ENCODE results near the gene MATN4.

MATN4 gene

GRCh38 chr20:45248609-45249008 is 59.5 kb downstream of the MATN4 start:
- Histone ChIP-seq H3K9me3 (ENCODE audit: insufficient read depth, low read length) (no peaks in the 10 kb centered on the region), H3K9me2 (replicated peaks; ENCODE audit: insufficient read depth, low read length) (no peaks in the 10 kb centered on the region), H2AFZ (ENCODE audit: low read depth, low read length, severe bottlenecking) (no peak overlapping the region), H4K20me1 (ENCODE audit: low read depth, low read length) (no peaks in the 10 kb centered on the region), H3K27me3 (ENCODE audit: low read length) (peaks cover 4% of the 10 kb centered on the region; the same call in 1 of the 2 replicates), H3K9ac (ENCODE audit: low read length) (no peak overlapping the region), H3K36me3 (ENCODE audit: low read length) (no peaks in the 10 kb centered on the region), H3K79me2 (ENCODE audit: insufficient read depth, low read length) (no peaks in the 10 kb centered on the region), H3K4me2 (ENCODE audit: low read depth, low read length, poor library complexity, severe bottlenecking) (no peak overlapping the region), H3K4me3 (ENCODE audit: insufficient read depth, low read length, poor library complexity, severe bottlenecking) (no peak overlapping the region), H3F3A (ENCODE audit: insufficient read depth) (no peaks in the 10 kb centered on the region), H3K27ac (ENCODE audit: low read depth, low read length) (no peak overlapping the region)
- TF ChIP-seq CTCF (IDR thresholded peaks at IDR 0.05; ENCODE audit: insufficient read depth, low read length, poor library complexity, severe bottlenecking) = no peak
- no peak for TF ChIP-seq EZH2phosphoT487 (conservative IDR thresholded peaks at IDR 0.05; ENCODE audit: low read length)

- no peak overlapping the region for H3K27ac ChIP-seq (ENCODE audit: low read depth, low read length)
- no peak overlapping the region for H3K4me2 ChIP-seq (ENCODE audit: low read depth, low read length, poor library complexity, severe bottlenecking)
- no peak overlapping the region for H2AFZ ChIP-seq (ENCODE audit: low read depth, low read length, severe bottlenecking)
- no peaks in the 10 kb centered on the region for H3K9me2 ChIP-seq (replicated peaks; ENCODE audit: insufficient read depth, low read length)
- no peak overlapping the region for H3K9ac ChIP-seq (ENCODE audit: low read length)
- H3K4me3 ChIP-seq (ENCODE audit: insufficient read depth, low read length, poor library complexity, severe bottlenecking) = no peak overlapping the region
- peaks cover 4% of the 10 kb centered on the region; the same call in 1 of the 2 replicates for H3K27me3 ChIP-seq (ENCODE audit: low read length)
- H3K9me3 ChIP-seq (ENCODE audit: insufficient read depth, low read length) = no peaks in the 10 kb centered on the region
- TF ChIP-seq EZH2phosphoT487 (conservative IDR thresholded peaks at IDR 0.05; ENCODE audit: low read length) = no peak
- no peak for TF ChIP-seq CTCF (IDR thresholded peaks at IDR 0.05; ENCODE audit: insufficient read depth, low read length, poor library complexity, severe bottlenecking)
- H3K79me2 ChIP-seq (ENCODE audit: insufficient read depth, low read length) = no peaks in the 10 kb centered on the region
- no peaks in the 10 kb centered on the region for H3F3A ChIP-seq (ENCODE audit: insufficient read depth)
- H4K20me1 ChIP-seq (ENCODE audit: low read depth, low read length) = no peaks in the 10 kb centered on the region
- H3K36me3 ChIP-seq (ENCODE audit: low read length) = no peaks in the 10 kb centered on the region
These were observed 60.2 kb downstream of the MATN4 start for GRCh38 chr20:45247865-45248264.

- H4K20me1 ChIP-seq (ENCODE audit: low read depth, low read length) = no peaks in the 10 kb centered on the region
- H3K9ac ChIP-seq (ENCODE audit: low read length) = no peak overlapping the region
- no peaks in the 10 kb centered on the region for H3K79me2 ChIP-seq (ENCODE audit: insufficient read depth, low read length)
- no peak overlapping the region for H3K4me2 ChIP-seq (ENCODE audit: low read depth, low read length, poor library complexity, severe bottlenecking)
- H2AFZ ChIP-seq (ENCODE audit: low read depth, low read length, severe bottlenecking) = no peak overlapping the region
- no peaks in the 10 kb centered on the region for H3F3A ChIP-seq (ENCODE audit: insufficient read depth)
- TF ChIP-seq EZH2phosphoT487 (conservative IDR thresholded peaks at IDR 0.05; ENCODE audit: low read length) = no peak
- no peak for TF ChIP-seq CTCF (IDR thresholded peaks at IDR 0.05; ENCODE audit: insufficient read depth, low read length, poor library complexity, severe bottlenecking)
- no peak overlapping the region for H3K4me3 ChIP-seq (ENCODE audit: insufficient read depth, low read length, poor library complexity, severe bottlenecking)
- no peak overlapping the region for H3K27ac ChIP-seq (ENCODE audit: low read depth, low read length)
- no peaks in the 10 kb centered on the region for H3K9me2 ChIP-seq (replicated peaks; ENCODE audit: insufficient read depth, low read length)
- no peaks in the 10 kb centered on the region for H3K36me3 ChIP-seq (ENCODE audit: low read length)
- H3K27me3 ChIP-seq (ENCODE audit: low read length) = peaks cover 4% of the 10 kb centered on the region; the same call in 1 of the 2 replicates
- H3K9me3 ChIP-seq (ENCODE audit: insufficient read depth, low read length) = no peaks in the 10 kb centered on the region
These were observed 62.0 kb downstream of the MATN4 start for GRCh38 chr20:45246109-45246508.
